NT2/D1 (cell line): ENCODE data around the gene TXNDC5.

ENCODE experiments used
- DNase-seq: peaks from one replicate; pipeline ENCODE4 v3.0.0-alpha.2; 2011; ENCODE audit warnings: low read depth, low spot score
- H3K27me3 ChIP-seq: 2 replicates; pipeline ENCODE4 v1.6.0; 2011; ENCODE audit warnings: mild to moderate bottlenecking; ENCODE audit not compliant: insufficient read length, insufficient read depth
- H3K36me3 ChIP-seq: 2 replicates; pipeline ENCODE4 v1.6.1; 2011; ENCODE audit warnings: mild to moderate bottlenecking, low read length, mixed read lengths; ENCODE audit not compliant: insufficient read depth, insufficient read length
- H3K4me1 ChIP-seq: 2 replicates; pipeline ENCODE4 v1.5.1; 2011; ENCODE audit not compliant: insufficient read depth, insufficient read length
- H3K4me3 ChIP-seq: 2 replicates; pipeline ENCODE4 v1.5.1; 2011; ENCODE audit warnings: low read depth; ENCODE audit not compliant: insufficient read length
- H3K9ac ChIP-seq: 2 replicates; pipeline ENCODE4 v1.6.0; 2011; ENCODE audit warnings: low read depth; ENCODE audit not compliant: insufficient read length
- H3K9me3 ChIP-seq: 2 replicates; pipeline ENCODE4 v1.5.1; 2011; ENCODE audit warnings: mild to moderate bottlenecking, low read length; ENCODE audit not compliant: insufficient read depth
- SUZ12 ChIP-seq: IDR thresholded peaks from 2 replicates; pipeline ENCODE4 v1.6.1; 2011; ENCODE audit not compliant: insufficient read length, insufficient read depth; ENCODE audit errors: extremely low read depth
- YY1 ChIP-seq: IDR thresholded peaks from 2 replicates; pipeline ENCODE4 v1.6.1; 2011; ENCODE audit not compliant: insufficient read length, insufficient read depth
- ZNF274 ChIP-seq: IDR thresholded peaks from 2 replicates; pipeline ENCODE4 v1.6.1; 2011; ENCODE audit warnings: mild to moderate bottlenecking, low read depth, low read length

The TXNDC5 gene

GRCh38 chr6:7906741-7907140 lies 3.8 kb downstream of the TXNDC5 start:
- Histone ChIP-seq H3K27me3 (peaks cover 10% of the 10 kb centered on the region), H3K36me3 (peaks cover 51% of the 10 kb centered on the region), H3K4me1 (no peaks in the 10 kb centered on the region), H3K9ac (no peak overlapping the region), H3K4me3 (no peak overlapping the region), H3K9me3 (no peaks in the 10 kb centered on the region)
- TF ChIP-seq SUZ12 = no peak
- no peak for TF ChIP-seq ZNF274
- TF ChIP-seq YY1 = no peak
- no peak for DNase-seq

- no peaks in the 10 kb centered on the region for H3K27me3 ChIP-seq
- no peaks in the 10 kb centered on the region for H3K9me3 ChIP-seq
- H3K36me3 ChIP-seq = peaks cover 64% of the 10 kb centered on the region
- DNase-seq = no peak
- TF ChIP-seq ZNF274 = no peak
- no peak for TF ChIP-seq YY1
- TF ChIP-seq SUZ12 = no peak
- H3K4me3 ChIP-seq = no peak overlapping the region
- no peaks in the 10 kb centered on the region for H3K4me1 ChIP-seq
- no peak overlapping the region for H3K9ac ChIP-seq
These were observed 5.2 kb downstream of the TXNDC5 start for GRCh38 chr6:7905416-7905815.

DNA sequence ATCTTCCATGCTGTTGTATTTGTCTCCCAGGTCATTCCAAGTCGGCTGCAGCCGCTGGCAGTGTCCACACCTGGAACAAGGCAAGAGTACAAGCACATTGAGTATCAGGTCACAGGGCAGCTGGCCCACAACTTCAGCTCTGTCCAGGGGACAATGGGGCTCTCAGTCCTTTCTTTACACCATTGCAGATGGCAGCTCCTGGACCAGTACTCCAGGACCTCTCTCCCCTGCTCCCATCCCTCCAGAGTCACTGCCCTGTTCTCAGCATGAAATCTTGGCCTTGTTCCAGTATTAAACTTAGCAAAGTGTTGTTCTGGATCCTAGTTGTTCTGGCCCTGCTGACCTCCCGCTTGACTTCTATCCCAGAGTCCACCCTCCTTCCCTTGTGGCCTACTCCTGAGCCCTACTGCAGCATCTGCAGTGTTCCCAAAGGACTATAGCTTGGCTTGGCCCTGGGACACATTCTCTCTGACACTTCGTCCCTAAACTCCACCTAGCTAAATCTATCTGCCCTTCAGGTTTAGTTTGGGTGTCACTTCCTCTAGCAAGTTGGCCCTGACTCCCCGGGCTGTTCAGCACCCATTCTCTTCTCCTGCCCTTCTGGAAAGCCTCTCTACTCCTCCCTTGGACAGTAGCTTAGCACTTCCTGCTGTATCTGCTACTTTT lies 5.8 kb downstream of the TXNDC5 start:
- no peak for DNase-seq
- Histone ChIP-seq H3K9me3 (no peaks in the 10 kb centered on the region), H3K27me3 (no peaks in the 10 kb centered on the region), H3K36me3 (peaks cover 71% of the 10 kb centered on the region), H3K4me1 (no peaks in the 10 kb centered on the region), H3K9ac (no peak overlapping the region), H3K4me3 (no peak overlapping the region)
- TF ChIP-seq YY1 = no peak
- TF ChIP-seq SUZ12 = no peak
- no peak for TF ChIP-seq ZNF274

DNA sequence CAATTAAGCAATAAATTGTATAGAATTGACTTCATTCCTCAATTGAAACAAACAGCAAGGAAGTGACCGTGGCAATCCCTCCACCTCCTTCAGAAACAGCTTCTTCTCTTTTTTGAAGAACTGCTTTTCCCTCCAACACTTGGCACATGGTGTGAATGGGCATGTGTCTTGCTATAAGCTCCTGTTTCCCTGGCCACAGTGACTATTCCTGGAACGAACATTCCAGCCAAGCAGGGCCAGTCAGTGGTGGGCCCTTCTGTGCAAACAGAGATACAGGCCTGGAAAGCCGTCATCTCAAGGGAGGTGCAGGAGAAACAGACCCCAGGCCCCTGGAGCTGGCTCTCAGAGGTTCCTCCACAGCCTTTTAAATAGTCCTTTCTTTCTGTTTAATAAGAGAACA lies 6.9 kb downstream of the TXNDC5 start:
- no peak overlapping the region for H3K9ac ChIP-seq

DNA sequence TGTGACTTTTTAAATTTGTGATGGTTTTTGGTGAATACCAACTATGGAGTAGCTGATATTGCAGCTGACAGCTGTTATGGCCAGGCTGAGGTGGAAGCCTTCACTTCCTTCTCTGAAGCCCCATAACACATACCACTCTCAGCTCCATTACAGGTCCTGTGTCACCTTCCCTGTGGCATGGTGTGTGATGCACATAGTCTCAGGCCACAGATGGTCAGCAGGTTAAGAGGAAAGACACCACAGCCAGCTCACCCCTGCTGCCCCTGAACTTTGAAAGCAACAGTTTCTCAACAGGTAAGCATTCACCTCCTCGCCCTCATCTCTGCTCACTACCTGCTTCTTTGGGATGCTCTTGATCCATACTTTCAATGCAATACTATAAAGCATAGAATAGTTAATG lies 7.7 kb downstream of the TXNDC5 start:
- Histone ChIP-seq H3K27me3 (no peaks in the 10 kb centered on the region), H3K4me3 (no peak overlapping the region), H3K9ac (no peak overlapping the region), H3K4me1 (no peaks in the 10 kb centered on the region), H3K36me3 (peaks cover 82% of the 10 kb centered on the region), H3K9me3 (no peaks in the 10 kb centered on the region)
- no peak for TF ChIP-seq ZNF274
- no peak for TF ChIP-seq SUZ12
- no peak for TF ChIP-seq YY1
- no peak for DNase-seq

More for the DNA sequence above, 6.9 kb downstream of the TXNDC5 start:
- Histone ChIP-seq H3K4me3 (no peak overlapping the region), H3K36me3 (peaks cover 78% of the 10 kb centered on the region), H3K9me3 (no peaks in the 10 kb centered on the region), H3K4me1 (no peaks in the 10 kb centered on the region), H3K27me3 (no peaks in the 10 kb centered on the region)
- TF ChIP-seq YY1 (no peak), ZNF274 (no peak), SUZ12 (no peak)
- no peak for DNase-seq

GRCh38 chr6:7902221-7902620 lies 8.4 kb downstream of the TXNDC5 start:
- no peak for TF ChIP-seq YY1
- no peak for TF ChIP-seq ZNF274
- TF ChIP-seq SUZ12 = no peak
- DNase-seq = no peak
- H3K27me3 ChIP-seq = no peaks in the 10 kb centered on the region
- H3K4me3 ChIP-seq = no peak overlapping the region
- no peak overlapping the region for H3K9ac ChIP-seq
- peaks cover 83% of the 10 kb centered on the region for H3K36me3 ChIP-seq
- H3K4me1 ChIP-seq = no peaks in the 10 kb centered on the region
- no peaks in the 10 kb centered on the region for H3K9me3 ChIP-seq

GRCh38 chr6:7901780-7902179 lies 8.8 kb downstream of the TXNDC5 start:
- DNase-seq = no peak
- Histone ChIP-seq H3K9ac (no peak overlapping the region), H3K9me3 (no peaks in the 10 kb centered on the region), H3K27me3 (no peaks in the 10 kb centered on the region), H3K36me3 (peaks cover 83% of the 10 kb centered on the region), H3K4me1 (no peaks in the 10 kb centered on the region), H3K4me3 (no peak overlapping the region)
- TF ChIP-seq SUZ12 = no peak
- no peak for TF ChIP-seq ZNF274
- no peak for TF ChIP-seq YY1

DNA sequence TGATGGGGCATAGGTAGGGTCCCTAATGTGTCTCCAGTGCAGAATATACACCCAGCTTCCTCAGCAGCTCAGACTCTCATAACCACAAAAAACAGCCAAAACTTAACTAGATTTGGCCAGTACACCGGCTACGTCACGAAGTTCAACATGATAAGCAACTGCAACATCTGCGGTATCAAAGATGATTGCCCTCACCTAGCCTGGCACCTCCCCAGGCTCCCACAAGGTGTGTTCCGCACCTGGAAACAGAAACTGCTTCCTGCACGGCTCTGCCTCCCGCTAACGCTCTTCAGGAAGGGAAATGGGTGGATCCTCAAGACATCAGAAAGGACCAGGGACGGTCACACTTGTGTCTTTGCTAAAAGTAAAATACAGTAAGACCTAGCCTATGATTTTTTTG lies 9.5 kb downstream of the TXNDC5 start:
- Histone ChIP-seq H3K9ac (no peak overlapping the region), H3K36me3 (peaks cover 88% of the 10 kb centered on the region), H3K27me3 (no peaks in the 10 kb centered on the region), H3K9me3 (no peaks in the 10 kb centered on the region), H3K4me1 (no peaks in the 10 kb centered on the region), H3K4me3 (no peak overlapping the region)
- no peak for TF ChIP-seq YY1
- no peak for TF ChIP-seq SUZ12
- TF ChIP-seq ZNF274 = no peak
- DNase-seq = no peak
